Keratinocyte (primary cell): ENCODE data around the gene PSMD14.

Experiments
- CTCF ChIP-seq, 3 experiments: IDR thresholded peaks in 1 of 3; conservative IDR thresholded peaks in 1 of 3; optimal IDR thresholded peaks in 1 of 3; 2 replicates in 2 of 3; 3 replicates in 1 of 3; pipeline versions ENCODE3 to v1.5.1; 2011; ENCODE audit warnings: low read length in 3 of 3, mild to moderate bottlenecking in 3 of 3, moderate library complexity in 2 of 3, control low read depth in 1 of 3, inconsistent platforms in 1 of 3; ENCODE audit not compliant: insufficient read depth in 2 of 3; ENCODE audit errors: extremely low read depth in 1 of 3
- EZH2 ChIP-seq: IDR thresholded peaks from one replicate; pipeline ENCODE4 v1.6.1; 2012; ENCODE audit warnings: inconsistent platforms, mild to moderate bottlenecking, low read length, moderate library complexity

- TF ChIP-seq EZH2 (no peak), CTCF (optimal IDR thresholded peaks at IDR 0.05 in 1 of 3, IDR thresholded peaks at IDR 0.05 in 1 of 3, conservative IDR thresholded peaks at IDR 0.05 in 1 of 3; ENCODE audit: extremely low read depth in 1 of 3, insufficient read depth in 2 of 3, low read length in 3 of 3) (no peak)
These were observed at the start of gene PSMD14 for GRCh38 chr2:161308178-161308955.
